Muscle of back (tissue), 11 donors: ENCODE data around the gene ADARB1. TPM values are rescaled to one million over a fixed set of nuclear protein-coding genes. Genes with fewer than 3 reads are reported as not detected.

Experiments
- DNase-seq, 3 donors: peaks; one replicate each; pipeline versions ENCODE4 v3.0.0 to v3.0.0-alpha.2; 2013
- polyA plus RNA-seq, 10 donors: library from polyadenylated mRNA; unstranded; fragments of 120-200 nt; gene quantifications; one replicate each; pipeline ENCODE4 v1.2.1, GENCODE V29; 2013; ENCODE audit not compliant: insufficient read length in 10 of 10

Gene ADARB1
- polyA plus RNA-seq, 10 donors = 20.7 to 31.9 (median 25.8) TPM

DNA sequence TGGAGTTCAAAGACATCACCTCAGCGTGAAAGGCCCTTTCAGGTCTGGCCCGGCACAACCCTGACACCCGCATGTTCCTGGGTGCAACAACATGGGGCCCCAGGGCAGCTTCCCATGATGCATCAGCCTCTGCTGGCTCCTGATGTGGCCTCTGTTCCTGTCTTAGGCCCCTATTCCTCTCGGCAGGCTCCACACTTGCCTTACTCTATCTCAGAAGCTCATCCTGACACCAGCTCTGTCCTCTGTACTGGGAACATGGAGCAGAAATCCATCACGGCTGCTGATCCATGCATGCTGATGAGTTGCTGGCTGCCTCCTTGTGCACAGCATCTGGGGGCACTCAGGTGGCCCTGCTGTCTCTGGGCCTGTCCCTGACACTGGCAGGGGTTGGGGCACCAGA is 74.6 kb downstream of the ADARB1 start:
- no peak for DNase-seq

DNA sequence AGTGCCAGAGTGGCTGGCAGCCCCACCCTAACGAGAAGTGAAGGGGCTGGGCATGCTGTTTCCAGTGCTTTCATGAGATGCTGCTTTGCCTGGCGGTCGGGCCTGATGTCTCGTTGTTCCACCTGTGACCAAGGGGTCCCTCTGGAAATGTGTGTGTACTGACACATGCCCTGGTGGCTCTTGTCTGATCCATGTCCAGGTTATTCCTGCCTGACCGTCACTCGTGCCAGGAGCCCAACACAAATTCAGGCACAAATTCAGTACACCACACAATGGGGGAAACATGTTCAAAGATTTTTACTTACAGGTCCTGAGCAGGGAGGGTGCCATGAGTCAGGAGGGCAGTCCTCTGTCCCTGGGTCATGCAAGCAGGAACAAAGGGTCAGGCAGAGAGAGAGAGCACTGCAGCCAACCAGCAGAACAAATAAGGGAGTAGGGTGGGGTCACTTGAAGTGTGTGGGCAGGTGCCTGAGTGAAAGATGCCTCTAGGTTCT is 76.3 kb downstream of the ADARB1 start:
- DNase-seq = no peak

DNA sequence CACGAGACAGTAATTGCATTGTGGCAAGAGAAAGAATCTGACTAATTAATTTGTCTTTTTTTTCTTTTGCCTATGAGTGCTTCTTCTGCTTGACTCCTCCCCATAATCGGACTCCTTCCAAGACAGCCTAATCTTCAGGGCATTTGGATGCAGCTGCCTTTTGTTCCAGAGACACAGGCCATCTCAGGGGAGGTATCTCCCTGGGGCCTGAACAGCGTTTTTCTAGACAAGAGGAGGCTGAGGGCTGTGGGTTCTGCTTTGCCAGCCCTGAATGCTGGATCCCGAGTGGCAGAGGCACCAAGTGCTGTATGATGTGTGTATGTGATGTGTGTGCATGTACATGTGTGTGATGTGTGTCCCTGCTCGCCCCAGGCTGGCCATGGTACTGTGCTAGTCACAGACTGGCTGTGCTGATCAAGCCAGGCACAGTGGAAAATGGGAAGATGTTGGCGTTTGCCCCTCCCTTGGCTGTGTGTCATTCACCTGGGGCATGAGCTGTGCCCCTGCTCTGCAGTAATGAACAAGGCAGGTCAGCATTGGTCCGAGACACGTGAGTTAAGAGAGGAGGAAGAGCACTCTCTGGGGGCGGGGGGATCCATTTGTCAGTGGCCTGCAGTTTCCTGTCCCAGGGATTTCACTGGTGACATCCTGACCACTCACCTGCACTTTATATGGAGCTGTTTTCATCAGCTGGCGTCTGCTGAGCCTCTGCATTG is 77.2 kb downstream of the ADARB1 start:
- DNase-seq = no peak

DNA sequence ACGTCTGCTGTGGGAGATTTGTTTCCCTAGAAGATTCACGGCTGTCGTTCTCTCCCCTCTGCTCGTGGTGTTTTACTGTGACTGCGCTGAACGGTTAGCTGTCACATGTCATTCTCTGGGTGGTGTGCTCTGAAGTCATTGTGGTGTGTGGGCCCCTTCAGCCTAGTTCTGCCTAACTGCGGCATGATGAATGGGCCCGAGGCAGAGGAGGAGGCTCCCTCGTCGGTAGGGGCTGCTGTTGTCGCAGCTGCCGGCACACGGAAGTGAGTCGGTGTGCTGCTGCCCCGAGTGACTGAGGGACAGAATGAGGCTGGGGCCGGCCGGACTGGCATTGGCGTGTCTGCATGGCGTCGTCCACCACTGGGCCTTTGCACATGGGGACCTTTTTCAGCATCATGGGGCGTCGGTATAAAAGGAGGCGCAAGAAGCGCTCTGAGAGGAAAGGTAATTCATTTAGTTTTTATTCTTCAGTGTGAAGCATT is 77.9 kb downstream of the ADARB1 start:
- peak in 1 of 3 donors; percentile 61 for DNase-seq

DNA sequence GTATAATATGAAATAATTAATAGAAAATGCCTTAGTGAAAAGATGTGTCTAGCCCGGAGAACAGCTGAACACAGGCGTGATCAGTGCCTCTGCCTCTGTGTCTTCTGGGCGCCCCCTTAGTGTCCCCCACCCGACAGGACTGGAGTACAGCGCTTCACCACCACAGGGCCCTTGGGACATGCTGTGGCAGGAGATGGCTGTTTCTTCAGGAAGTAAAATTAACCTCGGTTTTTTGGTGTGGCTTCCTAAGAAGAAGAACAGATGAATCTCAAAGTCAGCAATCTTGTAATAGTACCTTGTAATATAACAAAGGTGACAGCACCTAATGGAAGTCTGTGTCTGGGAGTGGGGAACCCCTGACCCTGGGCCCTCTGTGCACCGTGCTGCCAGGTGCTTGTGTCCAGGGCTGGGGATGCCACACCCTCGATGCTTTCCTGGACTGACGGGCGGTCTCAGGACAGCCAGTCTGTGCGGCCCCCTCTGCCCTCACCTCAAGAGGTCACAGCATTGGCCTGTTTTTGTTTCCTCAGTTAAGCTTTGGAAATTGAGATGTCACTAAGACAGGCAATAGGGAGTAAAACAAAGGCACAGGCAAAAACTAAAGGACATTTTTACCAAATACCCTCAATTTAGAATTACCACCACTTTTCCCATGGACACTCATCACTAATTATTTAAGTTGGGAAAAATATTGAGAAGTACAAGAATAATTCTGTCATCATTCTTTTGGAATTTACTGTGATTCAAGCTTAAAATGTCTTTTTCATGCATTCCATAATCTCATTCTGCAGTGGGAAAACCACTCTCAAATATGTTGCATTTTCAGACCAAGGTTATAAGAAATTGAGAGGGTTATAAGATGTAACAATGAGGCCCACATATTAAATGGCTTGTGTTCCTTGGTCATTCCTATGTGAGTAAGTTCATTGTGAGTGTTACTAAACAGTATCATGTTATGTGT is 79.3 kb downstream of the ADARB1 start:
- no peak for DNase-seq

DNA sequence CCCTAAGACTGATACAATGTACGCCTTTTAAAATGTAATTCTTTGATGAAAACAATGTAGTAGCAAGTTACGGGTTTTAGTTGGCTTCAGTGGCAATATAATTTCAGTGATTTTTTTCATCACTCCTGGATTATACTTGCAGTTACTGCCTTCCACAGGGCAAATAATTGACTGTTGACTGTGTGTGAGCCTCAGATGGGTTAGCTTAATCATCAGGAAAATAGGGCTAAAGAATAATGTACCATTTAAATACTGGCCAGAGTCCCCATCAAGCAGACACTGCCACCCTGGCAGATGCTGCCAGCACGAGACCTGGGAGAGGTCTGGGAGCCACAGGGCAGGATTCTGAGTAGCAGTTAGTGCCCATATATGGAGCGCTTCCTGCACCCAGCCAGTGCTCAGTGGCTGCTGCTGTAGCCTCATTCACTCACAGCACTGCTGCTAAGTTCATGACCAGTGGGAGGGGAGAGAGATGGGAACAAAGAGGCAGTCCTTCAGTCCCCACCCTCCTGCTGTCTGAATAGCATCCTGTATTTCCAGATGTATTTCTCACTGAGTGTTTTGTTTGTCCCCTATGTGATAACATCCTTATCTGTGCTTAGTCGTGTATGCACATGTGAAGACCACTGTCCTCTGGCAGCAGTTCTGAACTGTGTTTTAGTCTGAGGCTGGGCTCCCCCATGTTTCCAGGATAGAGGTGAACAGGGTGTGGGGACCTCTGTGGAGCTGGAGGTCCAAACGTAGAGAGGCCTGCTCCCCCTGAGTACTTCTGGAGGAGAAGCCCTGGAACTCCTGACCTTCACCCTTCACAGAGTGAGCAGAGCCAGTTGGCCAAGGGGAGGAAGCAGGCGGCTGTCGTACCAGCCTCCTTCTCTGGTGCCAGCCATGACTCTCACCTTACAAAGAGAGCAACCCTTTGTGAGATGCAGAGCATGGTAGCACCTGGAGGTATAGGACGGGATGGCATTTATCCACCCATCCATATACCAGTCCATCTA is 80.4 kb downstream of the ADARB1 start:
- DNase-seq = peak in 1 of 3 donors; percentile 45

DNA sequence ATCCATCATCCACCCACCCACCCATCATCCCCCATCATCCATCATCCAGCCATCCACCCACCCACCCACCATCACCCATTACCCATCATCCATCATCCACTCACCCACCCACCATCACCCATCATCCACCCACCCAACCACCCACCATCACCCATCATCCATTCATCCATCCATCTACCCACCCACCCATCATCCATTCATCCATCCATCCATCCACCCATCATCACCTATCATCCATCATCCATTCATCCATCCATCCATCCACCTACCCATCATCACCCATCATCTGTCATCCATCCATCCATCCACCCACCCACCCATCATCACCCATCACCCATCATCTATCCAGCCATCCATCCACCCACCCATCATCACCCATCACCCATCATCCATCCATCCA is 81.5 kb downstream of the ADARB1 start:
- DNase-seq = no peak

DNA sequence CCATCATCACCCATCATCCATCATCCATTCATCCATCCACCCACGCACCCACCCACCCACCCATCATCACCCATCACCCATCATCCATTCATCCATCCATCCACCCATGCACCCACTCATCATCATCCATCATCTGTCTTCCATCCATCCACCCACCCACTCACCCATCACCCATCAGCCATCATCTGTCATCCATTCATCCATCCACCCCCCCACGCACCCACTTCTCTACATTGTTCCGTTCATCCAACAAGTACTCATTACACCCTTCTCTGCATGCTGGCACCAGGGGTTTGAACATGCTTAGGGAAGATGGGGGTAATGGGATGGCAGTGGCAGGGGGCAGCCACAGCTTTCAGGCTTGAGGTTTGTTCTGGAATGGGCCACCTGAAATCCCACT is 82.1 kb downstream of the ADARB1 start:
- DNase-seq = no peak

DNA sequence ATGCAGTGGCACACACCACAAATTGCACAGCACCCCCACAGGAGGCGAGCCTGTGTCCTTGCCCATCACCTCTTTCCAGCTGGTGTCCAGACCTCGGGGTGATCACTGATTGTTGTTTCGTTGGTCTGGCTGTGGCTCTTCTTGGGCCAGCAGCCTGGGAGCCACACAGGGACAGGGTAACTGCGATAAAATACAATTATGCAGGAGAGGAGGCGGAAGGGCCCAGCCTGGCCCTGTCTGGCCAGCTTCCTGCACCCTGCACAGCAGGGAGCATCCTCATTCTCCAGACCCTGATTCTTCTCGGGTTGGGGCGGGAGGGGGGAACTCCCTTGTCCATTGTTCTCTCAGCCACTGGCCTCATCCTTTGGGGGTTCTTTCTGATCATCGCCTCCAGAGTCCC is 83.6 kb downstream of the ADARB1 start:
- no peak for DNase-seq

DNA sequence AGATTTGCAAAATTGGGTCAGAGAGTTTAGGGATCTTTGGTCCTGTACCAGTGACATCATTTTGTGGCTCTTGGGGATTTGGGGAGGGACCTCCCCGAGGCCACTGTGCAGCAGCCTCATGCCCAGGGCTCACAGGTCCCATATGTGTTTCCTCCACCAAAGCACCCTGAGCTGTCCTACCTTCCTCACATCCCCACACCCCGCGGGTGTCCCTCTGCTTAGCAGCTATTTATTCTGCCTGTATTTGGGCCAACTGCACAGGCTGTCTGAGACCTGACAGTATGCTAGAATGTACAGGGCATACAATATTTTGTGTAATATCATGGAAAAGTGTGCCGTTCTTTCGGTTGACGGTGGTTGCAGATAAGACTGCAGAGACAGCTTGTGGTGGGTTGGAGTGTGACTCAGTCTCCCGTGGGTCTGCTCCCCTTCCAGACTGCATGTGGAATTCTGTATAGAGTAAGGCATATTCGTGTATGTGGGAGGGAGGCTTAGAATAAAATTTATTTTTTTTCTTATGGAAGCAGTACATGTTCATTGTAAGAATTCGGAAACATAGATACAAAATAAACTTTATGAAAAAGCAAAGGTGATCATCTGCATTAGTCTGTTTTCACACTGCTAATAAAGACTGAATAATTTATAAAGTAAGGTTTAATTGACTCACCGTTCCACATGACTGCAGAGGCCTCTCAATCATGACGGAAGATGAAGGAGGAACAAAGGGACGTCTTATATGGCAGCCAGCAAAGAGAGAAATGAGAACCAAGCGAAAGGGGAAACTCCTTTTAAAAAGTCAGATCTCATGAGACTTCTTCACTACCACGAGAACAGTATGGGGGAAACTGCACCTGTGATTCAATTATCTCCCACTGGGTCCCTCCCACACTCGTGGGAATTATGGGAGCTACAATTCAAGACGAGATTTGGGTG is 84.4 kb downstream of the ADARB1 start:
- no peak for DNase-seq

DNA sequence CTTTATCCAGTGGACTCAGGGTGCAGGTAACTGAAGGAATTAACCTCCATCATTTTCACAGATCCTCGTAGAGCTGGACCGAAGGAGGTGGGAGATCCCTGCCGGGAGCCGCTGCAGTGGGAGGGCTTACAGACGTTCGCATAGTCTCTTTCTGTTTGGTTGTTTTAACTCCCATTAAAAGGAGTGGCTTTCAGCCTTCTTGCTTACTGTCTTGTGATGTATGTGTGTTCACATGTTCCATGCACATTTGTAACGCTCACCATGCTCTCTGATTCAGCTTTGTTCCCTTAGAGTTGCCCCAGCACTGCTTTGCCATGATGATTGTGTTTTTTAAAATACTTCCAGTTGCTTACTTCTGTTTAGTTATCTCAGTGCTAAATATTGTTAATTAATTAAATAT is 85.8 kb downstream of the ADARB1 start:
- DNase-seq = no peak

DNA sequence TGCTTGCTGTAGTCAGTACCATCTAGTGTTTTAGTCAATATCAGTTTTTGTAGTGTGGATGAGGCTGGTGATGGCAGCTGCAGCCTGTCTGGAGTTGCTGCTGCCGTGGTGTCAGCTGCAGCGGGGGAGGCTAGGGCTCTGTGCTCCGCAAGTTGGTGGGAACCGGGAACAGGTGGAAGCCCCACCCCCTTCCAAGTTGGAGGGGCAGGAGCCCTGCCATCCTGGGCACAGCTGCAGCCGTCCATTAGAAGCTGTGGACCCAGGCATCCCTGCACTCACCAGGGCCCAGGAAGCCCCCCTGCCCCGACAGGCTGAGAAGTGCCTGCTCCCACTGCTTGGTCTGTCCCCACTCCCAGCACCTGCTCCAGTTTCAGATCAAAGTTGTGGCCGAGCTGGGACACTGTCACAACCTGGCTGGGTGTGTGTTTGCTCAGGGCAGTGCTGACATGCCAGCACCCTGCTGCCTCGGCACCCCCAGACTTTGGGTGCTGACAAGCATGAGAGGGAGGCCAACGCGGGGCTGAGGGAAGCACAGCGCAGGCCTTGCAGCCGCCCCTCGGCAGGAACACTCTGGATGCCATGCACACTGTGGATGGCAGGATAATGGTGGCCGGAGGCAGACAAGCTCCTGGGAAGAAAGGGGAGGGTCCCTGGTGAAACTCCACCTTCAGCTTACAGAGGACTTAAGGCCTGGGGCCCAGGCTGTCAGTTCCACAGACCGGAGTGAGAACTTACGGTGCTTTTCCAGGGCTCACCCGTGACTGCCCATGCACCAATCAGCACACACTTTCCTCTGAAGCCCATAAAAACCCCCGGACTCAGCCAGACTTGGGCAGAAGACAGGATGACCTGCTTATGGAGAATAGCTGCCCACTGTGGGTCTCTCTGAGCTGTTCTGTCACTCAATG is 86.9 kb downstream of the ADARB1 start:
- peak; percentile 60 to 73 (median 66) for DNase-seq

DNA sequence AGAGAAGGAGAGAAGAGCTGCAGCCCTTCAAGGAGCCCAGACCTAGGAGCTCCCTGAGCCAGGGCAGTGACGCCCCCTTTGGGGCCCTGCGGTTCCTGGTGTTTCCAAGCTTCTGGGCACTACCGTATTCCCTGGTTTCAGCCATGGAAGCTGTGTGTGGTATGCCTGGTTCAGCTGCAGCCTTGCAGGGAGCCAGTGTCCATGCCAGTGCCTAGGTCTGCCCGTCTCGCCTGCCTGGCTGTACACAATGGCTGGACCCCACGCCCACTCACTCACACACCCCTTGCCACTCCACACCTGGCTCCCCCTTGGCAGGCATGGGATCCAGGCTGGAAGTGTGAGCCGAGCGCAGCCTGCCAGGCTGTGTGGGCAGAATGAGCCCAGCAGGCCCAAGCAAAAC is 87.7 kb downstream of the ADARB1 start:
- DNase-seq = no peak

DNA sequence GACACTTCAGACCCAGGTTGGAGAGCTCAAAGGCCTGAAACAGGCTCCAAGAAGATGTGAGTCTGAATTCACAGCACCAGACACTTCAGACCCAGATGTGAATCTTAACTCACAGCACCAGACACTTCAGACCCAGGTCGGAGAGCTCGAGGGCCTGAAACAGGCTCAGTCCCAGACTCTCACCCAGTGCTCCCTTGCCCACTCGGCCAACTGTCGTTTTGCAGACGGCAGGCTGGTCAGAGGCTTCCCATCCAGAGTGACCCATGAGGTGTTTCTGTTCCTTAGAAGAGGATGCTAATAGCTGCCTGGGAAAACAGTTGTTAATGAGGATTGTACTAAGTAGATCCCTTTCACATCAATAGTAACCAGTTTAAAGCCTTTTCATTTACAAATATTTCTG is 88.4 kb downstream of the ADARB1 start:
- DNase-seq = no peak

DNA sequence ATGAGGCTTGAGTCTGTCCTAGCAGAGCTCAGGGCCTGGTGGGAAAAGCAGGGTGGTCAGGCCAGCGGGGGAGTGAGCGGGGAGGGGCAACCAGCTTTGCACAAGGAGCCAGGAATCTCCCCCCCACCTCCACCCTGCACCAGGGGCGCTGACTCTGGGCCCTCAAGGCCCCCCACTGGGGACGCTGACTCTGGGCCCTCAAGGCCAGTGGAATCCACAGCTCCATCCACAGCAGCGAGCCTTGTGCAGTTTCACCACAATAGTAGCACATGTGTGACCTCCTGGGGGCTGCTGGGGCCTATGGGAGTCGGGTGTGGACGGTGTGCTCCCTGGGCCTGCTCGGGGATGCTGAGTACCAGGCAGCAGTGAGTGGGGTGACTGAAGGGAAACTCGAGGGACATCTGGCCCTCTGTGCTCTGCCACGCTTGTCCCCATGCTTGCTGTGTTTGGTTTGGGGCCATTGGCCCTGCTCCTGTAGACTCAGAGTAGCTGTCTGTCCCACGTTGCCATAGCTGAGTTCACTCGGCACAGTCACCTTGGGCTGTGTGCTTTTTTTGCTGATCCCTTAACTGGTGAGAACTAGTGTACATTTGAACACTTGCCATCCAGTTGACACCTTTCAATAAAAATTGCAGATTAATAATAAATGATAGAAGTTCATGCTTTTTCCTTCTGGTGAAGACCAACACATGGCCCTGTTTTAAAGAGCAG is 89.2 kb downstream of the ADARB1 start:
- no peak for DNase-seq

DNA sequence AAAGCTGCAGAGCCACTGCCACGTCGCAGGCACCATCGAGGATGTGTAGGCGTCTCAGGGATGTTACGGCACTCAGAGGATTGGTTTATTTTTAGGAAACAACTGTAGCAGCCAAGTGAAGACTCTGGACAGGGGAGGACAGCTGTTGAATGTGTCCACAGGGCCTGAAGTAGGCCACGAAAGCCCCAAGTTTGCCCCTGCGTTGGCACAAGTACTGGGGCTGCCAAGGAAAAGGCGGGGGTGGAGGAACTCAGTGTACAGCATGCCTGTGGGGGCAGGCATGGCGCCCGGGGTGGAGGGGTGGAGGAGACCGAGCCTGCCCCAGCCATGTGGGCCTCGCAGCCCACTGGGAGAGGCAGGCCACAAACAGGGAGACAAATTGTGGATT is 89.7 kb downstream of the ADARB1 start:
- DNase-seq = peak; percentile 50 to 78 (median 51)

DNA sequence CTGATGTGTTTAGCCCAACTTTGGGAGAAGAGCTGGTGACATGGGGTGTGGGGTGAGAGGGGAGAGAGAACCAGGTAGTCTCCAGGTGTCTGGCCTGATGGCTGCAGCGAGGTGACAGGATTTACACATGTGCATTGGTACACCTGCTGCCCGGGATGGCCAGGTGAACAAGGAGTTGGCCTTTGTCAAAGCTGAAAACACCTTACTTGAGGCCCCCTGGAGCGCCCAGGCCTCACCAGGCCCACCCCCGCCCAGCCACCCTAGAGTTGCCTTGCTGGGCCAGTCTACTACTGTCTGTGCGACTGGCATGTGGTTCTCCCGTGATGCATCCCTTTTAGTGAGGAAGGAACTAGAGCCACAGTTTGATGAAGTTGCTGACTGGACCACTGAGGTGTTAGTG is 90.5 kb downstream of the ADARB1 start:
- DNase-seq = no peak

DNA sequence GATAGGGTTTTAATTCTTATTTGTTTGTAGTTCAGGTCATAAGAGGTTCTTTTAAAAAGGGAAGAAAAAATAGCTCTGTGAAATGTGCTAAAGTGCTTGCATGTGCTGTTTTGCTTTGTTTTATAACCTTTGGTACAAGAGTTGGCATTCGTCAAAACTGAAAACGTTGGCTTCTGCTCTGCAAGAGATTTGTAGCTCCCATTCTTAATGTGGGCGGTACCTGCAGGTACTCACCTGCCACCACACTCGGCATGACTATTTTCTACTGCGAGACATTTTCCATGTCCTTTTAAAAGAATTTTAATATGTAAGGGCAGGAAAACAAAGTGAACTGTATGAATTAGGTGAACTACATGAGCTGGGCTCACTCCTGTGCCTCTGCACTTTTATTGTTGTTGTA is 92.6 kb downstream of the ADARB1 start:
- no peak for DNase-seq
